ACHN (cell line): ENCODE data around the gene BABAM1.
A peak's percentile ranks its signal among the peaks of the same experiment; 100 is the strongest.
"Not testable (repeated sequence)": the region's sequence is repeated elsewhere in the genome, so short reads cannot be mapped to it uniquely, and the experiment has no call there.

Experiments used
- DNase-seq: peaks from one replicate; pipeline ENCODE4 v3.0.0-alpha.2; 2015
- in situ Hi-C: cut with HindIII; loops from 2 replicates; pipeline ENCODE4 v1.10.0; 2017; ENCODE audit warnings: low sequenced_read_pairs, low pct_ligation_motif_present, low pct_unique_long_range_greater_than_20kb

The BABAM1 gene

DNA sequence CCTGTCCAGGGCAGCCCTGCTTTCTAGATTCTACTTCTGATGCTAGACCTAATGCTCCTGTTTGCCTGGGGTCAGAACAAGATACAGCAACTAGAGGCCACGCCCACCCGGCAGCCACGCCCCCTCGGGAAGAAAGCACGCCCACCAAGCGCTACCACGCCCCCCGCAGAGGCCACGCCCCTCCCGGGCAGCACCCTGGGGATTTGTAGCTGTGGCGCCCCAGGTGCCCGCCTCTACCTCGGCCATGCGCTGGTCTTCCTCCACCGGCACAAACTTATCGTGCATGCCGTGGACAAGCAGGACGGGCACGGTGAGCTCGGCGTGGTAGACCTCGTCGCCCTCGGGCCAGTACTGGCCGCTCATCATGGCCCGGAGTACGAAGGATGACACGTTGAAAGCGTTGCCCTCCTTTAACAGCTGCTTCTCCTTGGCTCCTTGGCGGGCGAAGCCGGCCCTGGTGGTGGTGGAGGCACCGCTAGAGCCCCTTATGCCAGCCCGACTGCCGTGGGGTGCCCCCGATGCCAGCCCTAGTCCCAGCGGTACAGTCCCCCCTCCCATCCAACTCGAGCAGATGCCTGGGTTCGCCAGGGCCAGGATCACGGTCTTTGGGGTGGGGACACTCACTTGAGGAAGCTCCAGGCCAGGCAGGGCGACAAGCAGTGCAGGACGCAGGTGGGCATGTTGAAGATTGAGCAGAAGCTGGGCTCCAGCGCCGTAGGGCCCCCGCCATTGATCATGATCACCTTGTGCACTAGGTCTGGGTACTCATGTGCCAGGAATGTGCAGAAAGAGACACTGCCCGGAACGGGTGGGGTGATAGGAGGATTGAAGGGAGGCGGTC lies 27.0 kb downstream of the BABAM1 start:
- in situ Hi-C loops: no loop called here
- no peak for DNase-seq

DNA sequence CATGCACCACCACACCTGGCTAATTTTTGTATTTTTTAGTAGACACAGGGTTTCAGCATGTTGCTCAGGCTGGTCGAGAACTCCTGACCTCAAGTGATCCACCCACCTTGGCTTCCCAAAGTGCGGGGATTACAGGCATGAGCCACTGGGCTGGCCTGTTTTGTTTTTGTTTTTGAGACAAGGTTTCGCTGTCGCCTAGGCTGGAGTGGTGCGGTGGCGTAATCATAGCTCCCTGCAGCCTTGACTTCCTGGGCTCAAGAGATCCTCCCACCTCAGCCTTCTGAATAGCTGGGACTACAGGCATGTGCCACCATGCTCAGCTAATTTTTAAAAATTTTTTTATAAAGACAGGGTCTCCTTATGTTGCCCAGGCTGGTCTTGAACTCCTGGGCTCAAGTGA lies 28.3 kb downstream of the BABAM1 start:
- DNase-seq, in situ Hi-C loops: not testable (repeated sequence)

DNA sequence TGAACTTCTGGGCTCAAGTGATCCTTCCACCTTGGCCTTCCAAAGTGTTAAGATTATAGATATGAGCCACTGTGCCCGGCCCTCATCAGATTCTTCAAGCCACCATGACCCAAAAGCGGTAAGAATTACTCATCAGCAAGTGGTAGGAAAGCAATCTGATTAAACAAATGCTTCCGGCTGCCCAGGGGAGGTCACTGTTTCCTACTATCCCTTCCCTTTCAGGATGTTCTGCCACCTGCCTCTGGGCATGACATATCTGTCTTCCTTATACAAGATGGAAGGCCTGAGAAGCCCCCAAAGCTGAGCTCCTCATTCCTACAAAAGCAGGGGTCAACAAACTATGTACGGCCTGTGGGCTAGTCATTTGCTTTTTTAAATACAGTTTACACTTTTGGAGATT lies 29.0 kb downstream of the BABAM1 start:
- in situ Hi-C loops: no loop called here
- peak; percentile 24 for DNase-seq

DNA sequence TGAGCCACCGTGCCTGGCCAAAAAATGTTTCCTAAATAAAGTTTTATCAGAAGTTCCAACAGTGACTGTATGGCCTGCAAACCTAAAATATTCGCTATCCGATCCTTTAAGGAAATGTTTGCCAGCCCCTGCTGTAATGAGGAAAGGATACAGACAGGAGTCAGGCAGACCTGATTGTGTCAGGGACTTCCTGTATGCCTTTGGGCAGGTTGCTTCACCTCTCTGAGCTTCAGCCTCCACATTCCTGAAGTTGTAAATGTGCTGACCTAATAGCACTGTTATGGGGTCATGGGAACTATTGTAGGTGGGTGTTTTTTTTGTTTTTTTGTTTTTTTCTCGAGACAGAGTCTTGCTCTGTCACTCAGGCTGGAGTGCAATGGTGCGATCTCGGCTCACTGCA lies 29.7 kb downstream of the BABAM1 start:
- no peak for DNase-seq

DNA sequence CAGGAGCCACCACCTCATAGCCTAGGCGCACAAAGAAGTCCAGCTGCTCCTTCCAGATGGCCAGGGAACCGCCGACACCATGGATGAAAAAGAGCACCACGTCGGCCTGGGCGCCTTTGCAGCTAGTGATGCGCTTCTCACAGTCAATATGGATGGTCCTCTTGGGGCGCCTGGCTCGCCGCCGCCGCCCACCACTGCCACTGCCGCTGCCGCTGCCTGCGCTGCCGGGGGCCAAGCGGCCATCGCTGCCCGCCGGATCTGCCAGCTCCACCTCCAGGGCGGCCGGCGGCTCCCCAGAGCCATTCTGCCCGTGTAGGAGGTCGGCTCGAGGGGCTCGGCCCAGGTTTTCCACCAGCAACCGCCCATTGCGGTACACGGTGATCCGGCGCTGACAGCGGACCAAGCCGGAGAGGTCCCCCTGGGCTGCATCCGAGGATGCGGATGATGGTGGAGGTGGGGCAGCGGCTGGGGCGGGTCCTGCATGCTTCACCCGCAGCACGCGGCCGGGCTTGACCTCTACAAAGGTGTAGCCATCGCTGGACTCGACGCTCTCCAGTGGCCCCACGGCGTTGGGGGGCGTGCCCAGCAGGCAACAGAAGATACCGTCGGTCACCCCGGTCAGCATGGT lies 33.9 kb downstream of the BABAM1 start:
- in situ Hi-C loops: no loop called here
- no peak for DNase-seq

More for the DNA sequence above, 29.7 kb downstream of the BABAM1 start:
- in situ Hi-C loops: no loop called here

DNA sequence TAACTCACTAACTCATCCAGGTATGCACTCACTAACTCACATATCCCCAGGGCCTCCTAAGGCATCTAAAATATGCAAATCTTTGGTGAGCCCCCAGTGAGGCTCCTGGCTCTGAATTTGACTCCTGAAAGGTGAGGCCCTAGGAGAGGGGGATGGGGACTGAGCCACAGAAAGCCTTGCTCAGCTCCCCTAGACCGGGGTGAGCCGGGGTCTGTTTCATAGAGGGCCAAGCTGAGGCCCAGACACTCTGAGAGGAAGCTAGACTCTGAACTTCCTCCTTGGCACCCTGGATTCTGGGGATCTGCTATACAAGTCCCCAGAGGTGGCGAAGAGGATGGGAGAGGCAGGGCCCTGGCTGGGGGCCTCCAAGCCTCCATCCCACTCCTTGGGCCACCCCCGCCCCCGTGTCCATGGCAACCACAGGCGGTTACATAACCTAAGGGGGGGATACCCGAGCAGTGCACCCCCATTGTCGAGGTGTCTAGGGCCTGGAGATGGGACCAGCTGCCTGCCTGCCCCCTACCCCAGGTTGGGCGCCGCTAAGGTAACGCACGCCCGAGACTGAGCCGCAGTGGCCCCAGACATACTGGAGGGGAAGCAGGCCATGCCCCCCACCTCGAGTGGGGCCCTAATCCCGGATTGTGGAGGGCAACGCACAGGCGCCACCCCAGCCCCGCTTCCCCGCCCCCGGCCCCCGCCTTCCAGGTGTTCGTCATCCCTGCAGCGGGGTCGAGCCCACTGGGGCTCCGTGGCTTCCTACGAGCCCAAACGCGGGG lies 35.3 kb downstream of the BABAM1 start:
- no peak for DNase-seq
- in situ Hi-C loops: no loop called here

DNA sequence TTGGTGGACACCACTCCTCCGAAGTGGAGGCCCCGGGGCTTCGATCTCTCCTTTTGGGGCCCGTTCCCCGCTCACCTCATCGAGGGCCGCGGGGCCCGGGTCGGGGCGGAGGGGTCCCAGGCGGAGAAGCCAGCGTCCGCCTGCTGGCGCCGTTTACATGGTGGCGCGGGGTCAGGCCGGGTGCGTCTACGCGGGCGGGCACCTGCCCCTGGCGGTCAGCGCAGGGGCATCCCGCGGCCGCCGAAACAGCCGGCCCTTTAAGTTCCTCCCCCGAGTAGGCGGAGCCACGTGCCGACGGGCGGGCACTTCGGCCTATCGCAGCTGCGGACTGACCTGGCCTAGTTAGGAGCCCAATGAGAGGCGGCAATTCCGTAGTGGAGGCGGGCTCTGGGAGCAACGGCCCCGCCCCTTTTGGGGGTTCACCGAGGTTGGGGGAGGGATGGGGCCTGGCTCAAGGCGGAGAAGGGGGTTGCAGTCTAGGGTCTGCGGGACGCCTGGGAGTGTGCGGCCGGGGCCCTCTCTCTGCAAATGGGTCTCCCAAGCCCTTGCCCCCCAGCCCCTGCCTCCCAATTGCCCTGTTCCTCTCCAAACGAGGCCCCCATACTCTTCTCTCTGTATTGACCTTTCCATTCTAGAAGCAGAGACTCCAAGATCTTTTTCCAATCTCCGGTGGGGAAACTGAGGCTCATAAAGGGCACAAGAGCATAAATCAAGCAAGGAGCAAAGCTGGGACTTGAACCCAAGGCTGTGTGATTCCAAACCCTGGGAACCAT lies 36.1 kb downstream of the BABAM1 start, which contains the start of gene ABHD8:
TSS of gene ABHD8 (minus strand) at position 259 of the 773 bp plus-strand sequence. CDS start 1,809 bp downstream, outside the sequence.
- in situ Hi-C loops: no loop called here

DNA sequence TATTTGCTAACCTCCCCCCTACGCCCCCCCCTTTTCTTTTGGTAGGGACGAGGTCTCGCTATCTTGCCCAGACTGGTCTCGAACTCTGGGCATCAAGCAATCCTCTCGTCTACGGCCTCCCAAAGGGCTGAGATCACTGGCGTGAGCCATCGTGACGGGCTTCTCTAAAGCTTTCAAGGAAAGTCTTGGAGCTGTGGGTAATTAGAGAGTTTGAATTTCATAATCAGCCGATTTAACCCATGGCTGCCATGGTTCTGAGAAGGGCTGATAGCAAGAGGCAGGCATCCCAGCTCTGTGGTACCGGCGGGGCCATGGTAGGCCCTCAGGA lies 36.7 kb downstream of the BABAM1 start:
- DNase-seq: no peak
- in situ Hi-C loops: no loop called here

More for the DNA sequence above, 36.1 kb downstream of the BABAM1 start, which contains the start of gene ABHD8:
- peak; percentile 94 for DNase-seq

DNA sequence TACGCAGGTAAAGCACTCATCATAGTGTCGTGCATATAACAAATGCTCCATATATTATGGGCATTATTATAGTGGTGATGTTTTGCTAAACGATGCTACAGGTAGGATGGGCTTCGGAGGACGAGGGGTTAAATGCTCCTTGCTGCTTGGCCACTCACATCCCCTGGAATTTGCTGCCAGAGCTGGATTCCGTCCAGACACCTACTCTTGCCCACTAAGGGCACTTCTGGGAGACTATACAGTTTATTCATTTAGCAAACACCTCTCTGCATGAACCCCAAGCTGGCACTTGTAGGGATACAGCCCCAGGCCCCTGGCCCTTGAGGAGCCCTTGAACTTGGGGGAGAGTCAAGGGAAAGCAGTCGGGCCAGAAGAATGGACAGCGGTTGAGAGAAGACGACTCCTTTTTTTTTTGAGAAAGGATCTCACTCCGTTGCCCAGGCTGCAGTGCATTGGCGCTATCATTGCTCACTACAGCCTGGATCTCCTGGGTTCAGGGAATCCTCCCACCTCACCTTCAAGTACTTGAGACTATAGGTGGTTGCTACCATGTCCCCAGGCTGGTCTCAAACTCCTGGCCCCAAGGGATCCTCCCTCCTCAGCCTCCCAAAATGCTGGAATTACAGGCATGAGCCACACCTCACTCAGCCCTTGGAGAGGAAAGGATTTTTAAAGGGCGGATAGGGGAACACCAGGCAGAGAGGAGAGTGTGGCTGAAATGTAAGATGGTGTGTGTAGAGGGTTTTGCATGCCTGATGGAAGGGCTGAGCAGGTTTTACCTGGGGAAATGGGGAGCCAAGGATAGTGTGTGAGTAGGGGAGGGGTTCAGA lies 37.4 kb downstream of the BABAM1 start:
- peak; percentile 22 for DNase-seq
- in situ Hi-C loops: no loop called here

DNA sequence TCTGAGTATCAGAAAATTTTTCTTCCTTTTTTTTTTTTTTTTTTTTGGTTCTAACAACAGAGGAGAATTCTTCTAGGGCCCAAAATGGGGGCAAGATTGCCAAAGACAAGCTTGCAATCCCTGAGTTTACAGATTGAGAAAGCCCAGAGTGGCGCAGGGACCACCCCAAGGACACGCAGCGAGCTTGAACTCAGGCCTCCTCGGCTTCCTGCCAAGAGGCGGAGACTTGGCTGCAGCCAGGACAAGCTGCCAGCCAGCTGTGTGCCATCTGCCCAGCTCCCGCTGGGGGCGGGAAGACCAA lies 37.9 kb downstream of the BABAM1 start:
- in situ Hi-C loops: no loop called here
- no peak for DNase-seq

DNA sequence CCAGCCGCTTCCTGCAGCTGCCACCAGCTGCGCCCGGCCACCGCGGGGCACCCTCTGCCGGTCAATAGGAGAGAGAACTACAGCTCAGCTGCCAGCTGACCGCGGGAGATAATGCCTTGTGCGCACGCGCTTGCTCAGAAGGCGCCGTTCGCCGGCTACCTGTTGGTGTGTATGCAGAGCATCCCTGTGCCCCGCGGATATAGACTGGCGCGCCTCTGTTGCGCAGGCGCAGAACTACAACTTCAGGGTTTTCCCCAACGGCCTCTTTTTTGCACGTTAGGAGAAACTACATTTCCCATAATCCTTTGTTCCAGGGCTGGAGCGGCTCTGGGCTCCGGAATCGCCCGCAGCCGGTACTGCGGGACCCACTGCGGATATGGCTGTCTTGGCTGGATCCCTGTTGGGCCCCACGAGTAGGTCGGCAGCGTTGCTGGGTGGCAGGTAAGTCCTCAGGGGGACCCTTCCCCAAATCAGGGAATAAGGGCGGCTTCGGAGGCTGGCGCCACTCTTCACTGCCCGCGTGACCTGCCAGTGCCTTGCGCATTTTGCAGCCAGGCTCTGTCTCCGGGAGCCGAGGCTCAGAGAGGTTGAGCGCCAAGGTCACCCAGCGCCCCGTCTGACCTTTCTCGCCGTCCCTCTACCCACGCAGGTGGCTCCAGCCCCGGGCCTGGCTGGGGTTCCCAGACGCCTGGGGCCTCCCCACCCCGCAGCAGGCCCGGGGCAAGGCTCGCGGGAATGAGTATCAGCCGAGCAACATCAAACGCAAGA lies 38.5 kb downstream of the BABAM1 start, which contains the start of gene MRPL34:
TSS of gene MRPL34 (plus strand) at position 356 of the 768 bp plus-strand sequence. CDS start at position 377, 21 bp downstream.
- in situ Hi-C loops: no loop called here
- DNase-seq: peak; percentile 97

DNA sequence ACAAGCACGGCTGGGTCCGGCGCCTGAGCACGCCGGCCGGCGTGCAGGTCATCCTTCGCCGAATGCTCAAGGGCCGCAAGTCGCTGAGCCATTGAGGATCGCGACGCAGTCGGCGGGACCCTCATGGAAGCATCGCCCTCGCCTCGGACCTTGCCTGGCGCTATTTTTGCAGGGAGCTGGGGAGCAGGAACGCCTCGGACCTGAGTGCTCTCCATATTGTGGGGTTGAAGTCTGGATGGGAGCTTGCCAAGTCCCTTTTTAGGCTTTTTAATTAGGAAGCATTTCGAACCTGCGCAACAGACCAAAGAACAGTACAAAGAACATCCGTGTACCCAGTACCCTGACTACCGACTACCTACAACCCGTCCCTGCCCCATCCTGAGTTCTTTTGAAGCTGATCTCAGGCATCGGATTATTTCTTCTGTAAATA lies 39.1 kb downstream of the BABAM1 start:
- no peak for DNase-seq
- in situ Hi-C loops: no loop called here

DNA sequence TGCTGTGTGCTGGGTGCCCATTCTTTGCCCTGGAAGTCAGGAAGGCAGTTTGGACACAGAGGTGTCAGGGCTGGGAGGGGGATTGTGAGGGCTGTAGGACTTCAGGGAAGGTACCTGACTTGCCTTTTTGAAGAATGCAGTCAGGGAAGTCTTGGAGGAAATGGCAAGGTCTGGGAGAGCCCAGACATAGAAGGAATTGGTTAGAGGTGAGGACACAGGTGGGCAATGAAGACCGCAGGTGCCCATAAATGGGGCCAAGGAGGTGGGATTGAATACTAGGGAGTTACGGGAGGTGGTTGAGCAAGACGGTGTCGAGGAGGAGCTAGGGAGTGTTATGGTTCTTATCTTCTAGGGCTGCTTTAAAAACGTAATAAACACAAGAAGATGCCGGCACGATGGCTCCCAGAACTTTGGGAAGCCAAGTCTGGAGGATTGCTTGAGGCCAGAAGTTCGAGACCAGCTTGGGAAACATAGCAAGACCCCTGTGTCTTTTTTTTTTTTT lies 40.7 kb downstream of the BABAM1 start:
- DNase-seq: no peak
- in situ Hi-C loops: no loop called here

DNA sequence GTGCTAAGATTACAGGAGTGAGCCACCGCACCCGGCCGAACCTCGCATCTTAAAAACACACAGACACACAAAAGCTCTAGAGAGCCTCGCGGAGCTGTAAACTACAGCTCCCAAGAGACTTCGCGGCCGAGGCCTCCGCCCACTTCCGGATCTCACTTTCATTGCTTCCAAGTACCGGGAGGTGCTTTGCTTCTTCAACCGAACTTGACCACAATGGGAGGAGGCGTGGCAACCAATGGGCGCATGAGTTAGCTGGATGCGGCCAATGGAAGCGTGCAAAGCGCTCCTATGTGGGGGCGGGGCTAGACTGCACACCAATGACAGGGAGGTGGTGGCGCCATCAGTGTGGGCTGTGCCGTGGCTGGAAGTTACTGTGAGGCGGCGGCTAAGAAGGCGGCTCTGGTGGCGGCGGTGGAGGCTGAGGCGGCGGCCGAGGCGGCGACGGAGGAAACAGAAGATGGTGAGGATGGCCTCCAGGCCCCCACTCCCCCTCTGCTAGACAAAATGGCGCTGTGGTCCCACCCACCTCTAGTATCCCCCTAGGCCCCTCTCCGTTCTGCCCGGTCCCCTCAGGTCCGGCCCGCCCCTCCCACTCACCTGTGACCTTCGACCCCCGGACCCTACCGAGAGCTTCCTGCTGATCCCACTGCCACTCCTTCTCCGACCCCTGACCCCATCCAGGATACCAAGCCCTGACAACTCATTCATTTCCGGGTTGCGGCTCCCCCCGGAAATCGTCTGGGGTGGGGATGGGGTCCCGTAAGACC lies 42.1 kb downstream of the BABAM1 start, which contains the start of gene DDA1:
TSS of gene DDA1 (plus strand) at position 366 of the 767 bp plus-strand sequence. CDS start at position 458, 92 bp downstream.
- peak; percentile 99 for DNase-seq
- in situ Hi-C loops: no loop called here

DNA sequence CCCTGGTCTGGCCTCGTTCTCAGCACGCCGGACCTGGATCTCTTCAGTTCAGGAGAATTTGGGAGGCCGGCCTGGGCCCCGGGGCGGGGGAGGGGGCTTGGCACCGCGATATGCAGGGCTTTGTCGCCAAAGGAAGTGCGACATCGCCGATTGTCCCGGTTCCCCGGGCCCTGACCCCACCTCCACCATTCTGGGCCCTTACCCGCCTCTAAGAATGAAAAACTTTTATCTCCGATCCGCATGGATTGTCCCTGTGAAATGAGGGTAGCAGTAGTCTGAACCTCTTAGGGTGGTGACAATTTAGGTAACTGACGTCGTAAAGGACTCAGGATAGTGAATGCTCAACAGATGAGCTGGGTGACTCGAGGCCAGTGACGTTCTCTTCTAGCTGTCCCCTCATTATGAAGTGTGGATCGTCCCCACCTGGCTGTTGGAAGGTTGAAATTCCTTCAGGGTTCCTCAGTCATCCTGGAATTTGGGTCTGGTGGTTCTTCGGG lies 42.8 kb downstream of the BABAM1 start:
- in situ Hi-C loops: no loop called here
- DNase-seq: no peak
